Stimulated activated CD4-positive, alpha-beta T cell treated with anti-CD3 and anti-CD28 coated beads, Interleukin-2, amount 100 ng/mL, for 4 hours (primary cell): ENCODE measurements around the gene PILRB.
"Not testable (repeated sequence)": the region's sequence is repeated elsewhere in the genome, so short reads cannot be mapped to it uniquely, and the experiment has no call there.

ENCODE experiments used
- DNase-seq: peaks from one replicate; pipeline ENCODE4 v3.0.0-alpha.2; 2020; ENCODE audit warnings: low read depth

The PILRB gene

GRCh38 chr7:100358027-100358856 lies at the start of gene PILRB:
Gene PILRB (plus strand): TSS chr7:100358117. CDS start chr7:100358303, 186 bp downstream.
- no peak for DNase-seq

- DNase-seq, result not testable (repeated sequence)
These were observed 39.6 kb upstream of the PILRB start for GRCh38 chr7:100318329-100318728.

- not testable (repeated sequence) for DNase-seq
These were observed 36.3 kb upstream of the PILRB start for GRCh38 chr7:100321648-100322047.

- not testable (repeated sequence) for DNase-seq
These were observed 33.7 kb upstream of the PILRB start for GRCh38 chr7:100324194-100324593.

- DNase-seq, result not testable (repeated sequence)
These were observed 32.2 kb upstream of the PILRB start for GRCh38 chr7:100325671-100326070.

- not testable (repeated sequence) for DNase-seq
These were observed 31.0 kb upstream of the PILRB start for GRCh38 chr7:100326914-100327313.

GRCh38 chr7:100335566-100336466 lies 22.1 kb upstream of the PILRB start:
- peak; percentile 77 for DNase-seq

- not testable (repeated sequence) for DNase-seq
These were observed 19.7 kb upstream of the PILRB start for GRCh38 chr7:100338083-100338696.

GRCh38 chr7:100341286-100341685 lies 16.6 kb upstream of the PILRB start:
- not testable (repeated sequence) for DNase-seq

GRCh38 chr7:100342765-100343164 lies 15.2 kb upstream of the PILRB start:
- no peak for DNase-seq

- not testable (repeated sequence) for DNase-seq
These were observed 13.8 kb upstream of the PILRB start for GRCh38 chr7:100344124-100344559.

- peak; percentile 83 for DNase-seq
These were observed 13.2 kb upstream of the PILRB start for GRCh38 chr7:100344560-100345287.

GRCh38 chr7:100345288-100345672 lies 12.6 kb upstream of the PILRB start:
- peak; percentile 47 for DNase-seq

- no peak for DNase-seq
These were observed 11.0 kb upstream of the PILRB start for GRCh38 chr7:100346921-100347320.

- no peak for DNase-seq
These were observed 9.1 kb upstream of the PILRB start for GRCh38 chr7:100348805-100349204.

- no peak for DNase-seq
These were observed 8.2 kb upstream of the PILRB start for GRCh38 chr7:100349757-100350156.

GRCh38 chr7:100351657-100352058 lies 6.3 kb upstream of the PILRB start:
- DNase-seq, result no peak

- DNase-seq, result not testable (repeated sequence)
These were observed 5.6 kb upstream of the PILRB start for GRCh38 chr7:100352230-100352781.

GRCh38 chr7:100352984-100353684 lies 4.8 kb upstream of the PILRB start:
- no peak for DNase-seq

- DNase-seq, result peak; percentile 54
These were observed 4.1 kb upstream of the PILRB start for GRCh38 chr7:100353685-100354330.
